HT1080 (cell line): ENCODE measurements around the gene SYNGAP1. TPM values are rescaled to one million over a fixed set of nuclear protein-coding genes. Genes with fewer than 3 reads are reported as not detected.
"Not testable (repeated sequence)": the region's sequence is repeated elsewhere in the genome, so short reads cannot be mapped to it uniquely, and the experiment has no call there.

Experiments
- DNase-seq: peaks from one replicate; pipeline ENCODE4 v3.0.0-alpha.2; 2015; ENCODE audit warnings: low read depth
- small RNA-seq: library from RNA; depleted of rRNA; stranded (forward); fragments of <200 nt; gene quantifications from one replicate; pipeline ENCODE3, GENCODE V24; 2014
- total RNA-seq: library from RNA; depleted of rRNA; stranded (reverse); fragments of >200 nt; shearing (Covaris generic); gene quantifications from 2 replicates; pipeline ENCODE4 v1.2.3, GENCODE V29; 2014; rRNA removed

The SYNGAP1 gene
- total RNA-seq, 1 experiment from 2014 or later = 1.4 TPM

DNA sequence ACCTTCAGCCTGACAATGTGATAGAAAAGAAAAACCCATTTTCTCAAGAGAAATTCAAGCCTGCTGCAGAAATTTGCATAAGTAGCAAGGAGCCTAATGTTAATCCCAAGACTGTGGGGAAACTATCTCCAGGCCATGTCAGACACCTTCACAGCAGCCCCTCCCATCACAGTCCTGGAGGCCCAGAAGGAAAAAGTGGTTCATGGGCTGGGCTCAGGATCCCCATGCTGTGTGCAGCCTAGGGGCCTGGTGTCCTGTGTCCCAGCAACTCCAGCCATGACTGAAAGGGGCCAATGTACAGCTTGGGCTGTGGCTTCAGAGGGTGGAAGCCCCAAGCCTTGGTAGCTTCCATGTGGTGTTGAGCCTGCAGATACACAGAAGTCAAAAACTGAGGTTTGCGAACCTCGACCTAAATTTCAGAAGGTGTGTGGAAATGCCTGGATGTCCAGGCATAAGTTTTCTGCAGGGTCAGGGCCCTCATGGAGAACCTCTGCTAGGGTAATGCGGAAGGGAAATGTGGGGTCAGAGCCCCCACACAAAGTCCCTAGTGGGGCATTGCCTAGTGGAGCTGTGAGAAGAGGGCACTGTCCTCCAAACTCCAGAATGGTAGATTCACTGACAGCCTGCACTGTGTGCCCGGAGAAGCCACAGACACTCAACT, 46.3 kb downstream of the SYNGAP1 start:
- no peak for DNase-seq

DNA sequence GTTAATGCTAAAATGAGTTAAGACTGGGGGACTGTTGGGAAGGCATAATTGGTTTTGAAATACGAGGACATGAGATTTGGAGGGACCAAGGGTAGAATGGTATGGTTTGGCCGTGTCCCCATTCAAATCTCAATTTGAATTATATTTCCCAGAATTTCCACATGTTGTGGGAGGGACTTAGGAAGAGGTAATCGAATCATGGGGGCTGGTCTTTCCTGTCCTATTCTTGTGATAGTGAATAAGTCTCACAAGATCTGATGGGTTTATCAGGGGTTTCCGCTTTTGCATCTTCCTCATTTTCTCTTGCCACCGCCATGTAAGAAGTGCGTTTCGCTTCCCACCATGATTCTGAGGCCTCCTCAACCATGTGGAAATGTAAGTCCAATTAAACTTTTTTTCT, 47.2 kb downstream of the SYNGAP1 start:
- DNase-seq = no peak

DNA sequence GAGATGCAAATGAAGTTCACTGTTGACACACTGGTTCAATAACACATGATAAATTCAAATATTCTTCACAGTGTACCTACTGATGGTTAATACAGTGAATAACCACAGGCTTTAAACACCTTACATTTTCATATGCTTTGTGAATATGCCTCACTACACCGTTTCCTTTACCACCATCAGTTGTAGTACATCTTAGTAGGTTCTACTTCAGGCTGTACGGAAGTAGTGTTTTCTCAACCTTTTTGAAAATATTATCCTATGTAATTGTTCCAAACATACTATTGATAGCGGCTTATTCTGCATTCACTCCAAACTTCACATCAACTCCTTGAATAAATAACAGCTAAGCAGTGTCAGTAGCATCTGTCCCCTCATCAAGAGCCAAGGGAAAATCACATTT, 49.8 kb downstream of the SYNGAP1 start:
- DNase-seq = no peak

DNA sequence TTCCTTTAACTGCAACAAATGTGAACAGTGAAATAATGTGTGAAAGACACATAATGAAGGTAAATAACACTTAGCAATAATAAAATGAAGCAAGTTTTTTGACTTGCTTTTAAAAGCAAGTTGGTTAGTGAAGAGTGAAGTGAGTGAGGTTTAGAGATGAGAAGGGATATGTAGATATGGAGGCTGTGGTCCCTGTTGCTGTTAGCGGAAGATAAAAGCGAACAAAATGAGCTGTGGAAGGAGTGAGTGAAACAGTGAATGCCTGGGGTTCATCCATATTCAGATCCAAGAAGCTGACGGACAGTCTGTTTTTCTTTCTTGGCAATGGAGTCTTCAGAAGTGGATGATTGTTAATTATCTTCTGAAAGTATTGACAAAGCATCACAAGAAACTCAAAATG, 58.0 kb downstream of the SYNGAP1 start:
- DNase-seq = no peak

DNA sequence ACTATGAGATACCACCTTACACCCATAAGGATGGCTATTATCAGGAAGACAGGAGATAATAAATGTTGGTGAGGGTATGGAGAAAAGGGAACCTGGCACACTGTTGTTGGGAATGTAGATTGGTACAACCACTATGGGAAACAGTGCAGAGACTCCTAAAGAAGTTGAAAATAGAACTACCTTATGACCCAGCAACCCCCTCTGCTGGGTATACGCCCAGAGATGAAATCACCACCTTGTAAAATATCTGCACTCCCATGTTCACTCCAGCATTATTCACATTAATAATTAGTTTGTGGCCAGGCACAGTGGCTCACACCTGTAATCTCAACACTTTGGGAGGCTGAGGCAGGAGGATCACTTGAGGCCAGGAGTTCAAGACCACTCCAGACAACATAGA, 61.3 kb downstream of the SYNGAP1 start:
- DNase-seq = no peak

DNA sequence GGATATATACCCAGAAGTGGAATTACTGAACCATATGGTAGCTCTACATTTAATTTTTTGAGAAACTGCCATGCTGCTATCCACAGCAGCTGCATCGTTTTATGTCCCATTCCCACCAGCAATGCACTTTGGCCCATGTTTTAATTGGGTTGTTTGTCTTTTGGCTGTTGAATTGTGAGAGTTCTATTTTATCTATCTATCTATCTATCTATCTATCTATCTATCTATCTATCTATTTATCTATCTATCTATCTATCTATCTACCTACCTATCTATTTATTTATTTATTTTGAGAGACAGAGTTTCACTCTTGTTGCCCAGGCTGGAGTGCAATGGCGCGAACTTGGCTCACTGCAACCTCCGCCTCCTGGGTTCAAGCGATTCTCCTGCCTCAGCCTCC, 62.8 kb downstream of the SYNGAP1 start:
- DNase-seq = not testable (repeated sequence)

DNA sequence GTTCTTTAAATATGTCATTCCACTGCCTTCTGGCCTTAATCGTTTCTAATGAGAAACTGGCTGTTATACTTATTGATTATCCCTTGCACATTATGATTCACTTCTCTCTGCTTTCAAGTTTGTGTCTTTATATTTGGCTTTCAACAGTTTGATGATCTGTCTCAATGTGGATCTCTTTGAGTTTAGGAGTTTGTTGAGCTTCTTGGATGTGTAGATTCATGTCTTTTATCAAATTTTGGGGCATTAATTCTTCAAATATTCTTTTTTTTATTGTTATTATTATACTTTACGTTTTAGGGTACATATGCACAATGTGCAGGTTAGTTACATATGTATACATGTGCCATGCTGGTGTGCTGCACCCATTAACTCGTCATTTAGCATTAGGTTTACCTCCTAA, 63.8 kb downstream of the SYNGAP1 start:
- no peak for DNase-seq

DNA sequence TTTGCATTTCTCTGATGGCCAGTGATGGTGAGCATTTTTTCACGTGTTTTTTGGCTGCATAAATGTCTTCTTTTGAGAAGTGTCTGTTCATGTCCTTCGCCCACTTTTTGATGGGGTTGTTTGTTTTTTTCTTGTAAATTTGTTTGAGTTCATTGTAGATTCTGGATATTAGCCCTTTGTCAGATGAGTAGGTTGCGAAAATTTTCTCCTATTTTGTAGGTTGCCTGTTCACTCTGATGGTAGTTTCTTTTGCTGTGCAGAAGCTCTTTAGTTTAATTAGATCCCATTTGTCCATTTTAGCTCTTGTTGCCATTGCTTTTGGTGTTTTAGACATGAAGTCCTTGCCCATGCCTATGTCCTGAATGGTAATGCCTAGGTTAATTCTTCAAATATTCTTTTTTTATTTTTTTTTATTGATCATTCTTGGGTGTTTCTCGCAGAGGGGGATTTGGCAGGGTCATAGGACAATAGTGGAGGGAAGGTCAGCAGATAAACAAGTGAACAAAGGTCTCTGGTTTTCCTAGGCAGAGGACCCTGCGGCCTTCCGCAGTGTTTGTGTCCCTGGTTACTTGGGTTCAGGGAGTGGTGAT, 64.9 kb downstream of the SYNGAP1 start:
- not testable (repeated sequence) for DNase-seq

DNA sequence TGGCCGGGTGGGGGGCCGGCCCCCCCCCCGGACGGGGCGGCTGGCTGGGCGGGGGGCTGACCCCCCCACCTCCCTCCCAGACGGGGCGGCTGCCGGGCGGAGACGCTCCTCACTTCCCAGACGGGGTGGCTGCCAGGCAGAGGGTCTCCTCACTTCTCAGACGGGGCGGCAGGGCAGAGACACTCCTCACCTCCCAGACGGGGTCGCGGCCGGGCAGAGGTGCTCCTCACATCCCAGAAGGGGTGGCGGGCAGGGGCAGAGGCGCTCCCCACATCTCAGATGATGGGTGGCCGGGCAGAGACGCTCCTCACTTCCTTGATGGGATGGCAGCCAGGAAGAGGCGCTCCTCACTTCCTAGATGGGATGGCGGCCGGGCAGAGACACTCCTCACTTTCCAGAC, 65.8 kb downstream of the SYNGAP1 start:
- DNase-seq = not testable (repeated sequence)

DNA sequence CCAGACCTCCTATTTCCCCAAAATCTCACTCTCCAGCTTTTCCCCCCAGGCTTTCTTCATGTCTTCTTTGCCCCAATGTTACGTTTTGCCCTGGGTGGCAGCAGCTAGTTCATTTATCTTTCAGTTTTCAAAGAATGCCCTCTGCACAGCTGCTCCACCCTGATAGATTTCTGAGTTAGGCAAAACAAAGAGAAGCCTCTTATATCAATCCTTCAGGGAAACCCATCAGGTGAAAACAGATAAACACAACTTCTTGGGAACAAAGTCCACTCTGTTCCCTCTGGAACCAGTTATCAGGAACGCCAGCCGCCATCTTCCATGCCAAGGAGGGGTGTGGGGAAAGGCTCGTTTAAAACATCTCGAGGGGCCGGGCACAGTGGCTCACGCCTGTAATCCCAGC, 68.5 kb downstream of the SYNGAP1 start:
- DNase-seq = no peak

DNA sequence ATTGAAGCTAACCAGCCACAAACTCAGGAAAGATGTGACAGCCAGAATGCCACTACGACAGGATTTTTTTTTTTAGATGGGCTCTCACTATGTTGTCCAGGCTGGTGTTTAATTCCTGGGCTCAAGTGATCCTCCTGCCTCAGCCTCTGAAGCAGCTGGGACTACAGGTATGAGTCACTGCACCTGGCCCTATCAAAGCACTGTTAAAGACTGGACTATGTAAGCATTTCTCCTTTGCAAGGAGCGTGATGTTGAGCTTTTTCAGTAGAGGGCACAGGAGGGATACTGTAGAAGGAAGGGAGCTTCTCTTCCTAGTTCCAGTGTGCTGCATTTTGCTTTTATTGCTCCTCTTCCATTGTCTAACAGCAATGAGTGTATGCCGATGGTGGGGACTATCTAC, 70.3 kb downstream of the SYNGAP1 start:
- peak; percentile 13 for DNase-seq

DNA sequence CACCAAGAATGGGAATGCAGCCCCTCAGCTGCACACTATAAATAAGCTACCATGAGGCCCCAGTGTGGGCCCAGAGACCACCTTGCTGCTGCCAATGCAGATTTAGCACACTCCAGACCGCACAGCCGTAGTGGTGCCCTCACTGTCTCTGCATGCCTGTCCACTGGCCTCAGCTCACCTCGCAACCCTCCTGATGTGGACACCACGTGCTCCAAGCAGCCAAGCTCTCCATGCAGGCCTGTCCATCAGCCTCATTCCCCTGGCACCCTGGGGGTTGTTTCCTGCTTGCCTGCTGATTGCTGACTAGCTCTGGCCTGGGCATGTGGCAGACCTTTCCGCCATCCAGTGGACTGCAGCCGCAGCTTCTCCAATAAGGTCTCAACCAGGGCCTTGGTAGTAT, 70.8 kb downstream of the SYNGAP1 start:
- no peak for DNase-seq

DNA sequence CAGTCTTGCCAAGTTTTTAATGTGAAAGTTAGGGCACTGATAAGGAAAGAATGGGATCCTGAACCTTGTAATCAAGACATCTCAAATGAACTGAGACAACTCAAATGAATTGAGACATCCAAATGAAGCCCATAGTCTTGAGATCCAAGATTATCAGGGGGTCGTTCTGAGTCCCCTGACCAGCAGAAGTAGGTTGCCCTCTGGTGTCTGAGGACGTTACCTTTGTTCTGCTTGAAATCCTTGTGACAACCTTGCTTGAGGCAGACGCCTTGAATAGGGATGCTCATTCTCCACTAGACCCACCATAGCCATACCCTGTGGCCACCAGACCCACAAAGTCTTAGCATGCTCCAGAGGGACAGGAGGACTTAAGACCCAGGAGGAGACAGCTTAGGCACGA, 72.2 kb downstream of the SYNGAP1 start:
- no peak for DNase-seq

DNA sequence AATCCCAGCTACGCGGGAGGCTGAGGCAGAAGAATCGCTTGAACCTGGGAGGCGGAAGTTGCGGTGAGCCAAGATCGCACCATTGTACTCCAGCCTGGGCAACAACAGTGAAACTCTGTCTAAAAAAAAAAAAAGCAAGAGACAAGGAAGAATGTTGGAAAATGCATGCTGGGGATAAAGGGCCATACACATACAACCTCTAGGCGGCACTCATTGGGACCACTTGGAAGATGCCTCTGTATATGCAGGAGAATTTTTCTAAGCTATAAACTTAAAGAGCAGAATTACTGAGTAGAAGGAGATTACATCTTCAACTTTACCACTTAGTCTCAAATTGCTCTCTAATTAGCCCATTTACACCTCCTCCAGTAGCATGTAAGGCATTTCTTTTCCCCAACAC, 77.3 kb downstream of the SYNGAP1 start:
- DNase-seq = no peak

DNA sequence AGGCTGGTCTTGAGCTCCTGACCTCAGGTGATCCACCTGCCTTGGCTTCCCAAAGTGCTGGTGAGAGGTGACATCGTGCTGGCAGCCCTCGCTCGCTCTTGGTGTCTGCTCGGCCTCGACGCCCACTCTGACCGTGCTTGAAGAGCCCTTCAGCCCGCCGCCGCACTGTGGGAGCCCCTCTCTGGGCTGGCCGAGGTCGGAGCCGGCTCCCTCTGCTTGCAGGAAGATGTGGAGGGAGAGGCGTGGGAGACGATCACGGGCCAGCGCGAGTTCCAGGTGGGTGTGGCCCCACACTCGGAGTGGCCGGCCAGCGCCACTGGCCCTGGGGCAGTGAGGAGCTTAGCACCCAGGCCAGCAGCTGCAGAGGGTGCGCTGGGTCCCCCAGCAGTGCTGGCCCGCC, 82.6 kb downstream of the SYNGAP1 start:
- no peak for DNase-seq

DNA sequence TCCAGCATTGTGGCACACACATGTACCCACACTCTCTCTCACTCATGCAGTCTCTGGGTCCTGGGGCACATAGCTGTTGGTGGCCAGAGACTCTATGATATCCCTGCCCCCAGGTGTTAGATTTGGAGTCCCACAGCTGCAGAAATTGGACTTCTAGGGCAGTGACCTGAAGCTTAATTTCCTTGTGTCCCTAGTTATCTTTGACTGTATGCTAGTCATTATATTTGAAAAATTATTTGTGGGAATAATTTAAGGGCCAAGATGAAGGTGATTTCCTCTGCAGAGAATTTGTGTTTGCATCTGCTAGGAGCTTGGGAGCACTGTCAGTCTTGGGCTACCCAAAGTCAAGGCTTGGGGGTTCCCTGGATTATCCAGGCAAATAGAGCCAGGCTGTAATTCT, 84.6 kb downstream of the SYNGAP1 start:
- DNase-seq = no peak

Small RNA genes within 50 kb of the gene (small RNA-seq; reads per million reads assigned to genes)
- gene RPL35AP4 (not detected), gene ZBTB9 (not detected)

Other genes with a start within 250 kb of the SYNGAP1 start
- 0.71 and 0.77 TPM in 2 replicates for gene COL11A2, start 227.6 kb upstream of the SYNGAP1 start, total RNA-seq
- 30.7 and 32.5 TPM in 2 replicates for gene RXRB, start 219.4 kb upstream of the SYNGAP1 start, total RNA-seq
- gene SLC39A7, start 219.2 kb upstream of the SYNGAP1 start, total RNA-seq = 94.6 and 121 TPM in 2 replicates
- 5.3 and 5.6 TPM in 2 replicates for gene HSD17B8, start 215.4 kb upstream of the SYNGAP1 start, total RNA-seq
- gene RING1, start 211.6 kb upstream of the SYNGAP1 start, total RNA-seq = 32.1 and 37.0 TPM in 2 replicates
- 30.9 and 38.2 TPM in 2 replicates for gene VPS52, start 148.2 kb upstream of the SYNGAP1 start, total RNA-seq
- gene RPS18, start 148.0 kb upstream of the SYNGAP1 start, total RNA-seq = 3,065 and 5,472 TPM in 2 replicates
- 1.2 TPM in 2 replicates for gene B3GALT4, start 142.9 kb upstream of the SYNGAP1 start, total RNA-seq
- gene WDR46, start 130.8 kb upstream of the SYNGAP1 start, total RNA-seq = 170 and 256 TPM in 2 replicates
- gene PFDN6, start 130.5 kb upstream of the SYNGAP1 start, total RNA-seq = 194 and 225 TPM in 2 replicates
- 37.3 and 37.6 TPM in 2 replicates for gene RGL2, start 121.1 kb upstream of the SYNGAP1 start, total RNA-seq
- gene TAPBP, start 106.0 kb upstream of the SYNGAP1 start, total RNA-seq = 42.4 and 68.0 TPM in 2 replicates
- 10.9 and 12.4 TPM in 2 replicates for gene ZBTB22, start 102.3 kb upstream of the SYNGAP1 start, total RNA-seq
- 108 and 114 TPM in 2 replicates for gene DAXX, start 97.1 kb upstream of the SYNGAP1 start, total RNA-seq
- gene KIFC1, start 28.2 kb upstream of the SYNGAP1 start, total RNA-seq = 80.5 and 105 TPM in 2 replicates
- 27.0 and 30.8 TPM in 2 replicates for gene PHF1, start 9.1 kb upstream of the SYNGAP1 start, total RNA-seq
- 266 and 270 TPM in 2 replicates for gene CUTA, start 2.0 kb upstream of the SYNGAP1 start, total RNA-seq
- 8.2 and 8.4 TPM in 2 replicates for gene ZBTB9, start 34.5 kb downstream of the SYNGAP1 start, total RNA-seq
- 20.8 and 23.6 TPM in 2 replicates for gene BAK1, start 160.2 kb downstream of the SYNGAP1 start, total RNA-seq
- gene ITPR3, start 201.3 kb downstream of the SYNGAP1 start, total RNA-seq = 32.5 and 38.3 TPM in 2 replicates